AG10803 (cell line): ENCODE data around the gene KRT79.

ENCODE experiments used
- DNase-seq: peaks from one replicate; pipeline ENCODE4 v3.0.0; 2010; ENCODE audit warnings: low read depth
- H3K4me3 ChIP-seq: 2 replicates; pipeline ENCODE4 v1.5.1; 2011; ENCODE audit warnings: mild to moderate bottlenecking, low read length, control low read depth
- TF ChIP-seq, protein P1 (sequence below): conservative IDR thresholded peaks from 2 replicates; pipeline ENCODE4 v1.5.1; 2011; ENCODE audit warnings: mild to moderate bottlenecking, low read length, control low read depth, inconsistent platforms

The KRT79 gene

DNA sequence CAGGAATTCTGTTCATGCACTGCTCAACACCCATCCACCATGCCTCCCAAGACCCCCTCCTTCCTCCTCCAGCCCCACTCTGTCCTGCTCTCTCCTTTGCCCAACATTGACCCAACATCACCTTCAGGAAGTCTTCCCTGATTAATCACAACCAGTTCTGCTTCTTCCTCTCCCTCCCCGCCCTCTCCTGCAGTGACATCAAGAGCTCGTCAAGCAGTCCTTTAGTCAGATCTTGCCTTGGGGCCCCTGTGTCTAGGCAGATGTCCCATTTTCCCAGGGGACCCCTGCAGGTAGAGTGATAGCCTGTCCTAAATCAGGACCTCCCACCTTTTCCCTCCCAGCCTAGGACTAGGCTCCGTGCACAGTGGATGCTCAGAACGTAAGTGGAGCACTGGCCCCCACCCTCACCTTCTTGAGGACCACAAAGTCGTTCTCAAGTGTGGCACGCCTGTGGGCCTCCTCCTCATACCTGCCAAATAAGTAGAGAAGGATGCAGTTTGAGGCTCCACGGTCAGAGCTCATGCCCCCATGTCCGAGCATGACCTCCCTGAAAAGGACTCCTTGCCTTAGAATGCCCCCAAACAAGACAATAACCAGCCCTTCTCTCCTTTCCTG, 12.4 kb upstream of the KRT79 start:
- no peak overlapping the region for H3K4me3 ChIP-seq
- DNase-seq, result no peak
- TF ChIP-seq, protein P1, sequence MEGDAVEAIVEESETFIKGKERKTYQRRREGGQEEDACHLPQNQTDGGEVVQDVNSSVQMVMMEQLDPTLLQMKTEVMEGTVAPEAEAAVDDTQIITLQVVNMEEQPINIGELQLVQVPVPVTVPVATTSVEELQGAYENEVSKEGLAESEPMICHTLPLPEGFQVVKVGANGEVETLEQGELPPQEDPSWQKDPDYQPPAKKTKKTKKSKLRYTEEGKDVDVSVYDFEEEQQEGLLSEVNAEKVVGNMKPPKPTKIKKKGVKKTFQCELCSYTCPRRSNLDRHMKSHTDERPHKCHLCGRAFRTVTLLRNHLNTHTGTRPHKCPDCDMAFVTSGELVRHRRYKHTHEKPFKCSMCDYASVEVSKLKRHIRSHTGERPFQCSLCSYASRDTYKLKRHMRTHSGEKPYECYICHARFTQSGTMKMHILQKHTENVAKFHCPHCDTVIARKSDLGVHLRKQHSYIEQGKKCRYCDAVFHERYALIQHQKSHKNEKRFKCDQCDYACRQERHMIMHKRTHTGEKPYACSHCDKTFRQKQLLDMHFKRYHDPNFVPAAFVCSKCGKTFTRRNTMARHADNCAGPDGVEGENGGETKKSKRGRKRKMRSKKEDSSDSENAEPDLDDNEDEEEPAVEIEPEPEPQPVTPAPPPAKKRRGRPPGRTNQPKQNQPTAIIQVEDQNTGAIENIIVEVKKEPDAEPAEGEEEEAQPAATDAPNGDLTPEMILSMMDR, result no peak

DNA sequence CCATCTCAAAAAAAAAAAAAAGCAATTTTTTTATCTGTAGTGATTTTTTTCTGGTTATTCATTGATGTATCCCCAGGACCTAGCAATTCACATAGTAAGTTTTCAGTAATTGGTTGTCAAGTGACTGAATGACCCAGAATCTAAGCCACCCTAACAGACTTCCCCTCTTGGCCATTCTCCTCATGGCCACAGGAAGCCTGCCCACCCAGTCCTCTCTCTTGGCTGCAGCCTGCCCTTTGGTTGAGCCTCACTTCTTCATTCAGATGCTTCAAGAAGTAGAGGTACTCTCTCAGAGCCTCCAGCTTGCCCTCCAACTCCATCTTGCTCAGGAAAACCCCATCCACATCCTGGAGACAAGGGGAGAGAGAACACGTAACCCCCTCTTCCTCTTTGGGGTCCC, 11.8 kb upstream of the KRT79 start:
- TF ChIP-seq, protein P1, result no peak
- DNase-seq, result no peak
- H3K4me3 ChIP-seq, result no peak overlapping the region

DNA sequence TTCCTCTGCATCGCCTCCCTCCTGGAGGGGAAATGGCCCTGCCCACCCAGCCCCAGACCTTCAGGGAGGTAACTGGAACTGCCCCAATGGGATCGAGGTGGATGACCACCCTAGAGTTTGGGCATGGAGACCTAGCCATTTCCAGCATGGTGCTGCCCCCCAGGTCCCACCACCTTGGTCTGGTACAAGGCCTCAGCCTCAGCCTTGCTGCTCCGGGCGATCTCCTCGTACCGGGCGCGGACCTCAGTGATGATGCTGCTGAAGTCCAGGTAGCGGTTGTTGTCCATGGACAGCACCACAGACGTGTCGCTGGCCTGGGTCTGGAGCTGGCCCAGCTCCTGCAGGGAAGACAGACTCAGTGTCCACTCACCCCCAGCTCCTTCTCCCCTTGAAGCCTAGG, 10.3 kb upstream of the KRT79 start:
- no peak overlapping the region for H3K4me3 ChIP-seq
- TF ChIP-seq, protein P1, result no peak

DNA sequence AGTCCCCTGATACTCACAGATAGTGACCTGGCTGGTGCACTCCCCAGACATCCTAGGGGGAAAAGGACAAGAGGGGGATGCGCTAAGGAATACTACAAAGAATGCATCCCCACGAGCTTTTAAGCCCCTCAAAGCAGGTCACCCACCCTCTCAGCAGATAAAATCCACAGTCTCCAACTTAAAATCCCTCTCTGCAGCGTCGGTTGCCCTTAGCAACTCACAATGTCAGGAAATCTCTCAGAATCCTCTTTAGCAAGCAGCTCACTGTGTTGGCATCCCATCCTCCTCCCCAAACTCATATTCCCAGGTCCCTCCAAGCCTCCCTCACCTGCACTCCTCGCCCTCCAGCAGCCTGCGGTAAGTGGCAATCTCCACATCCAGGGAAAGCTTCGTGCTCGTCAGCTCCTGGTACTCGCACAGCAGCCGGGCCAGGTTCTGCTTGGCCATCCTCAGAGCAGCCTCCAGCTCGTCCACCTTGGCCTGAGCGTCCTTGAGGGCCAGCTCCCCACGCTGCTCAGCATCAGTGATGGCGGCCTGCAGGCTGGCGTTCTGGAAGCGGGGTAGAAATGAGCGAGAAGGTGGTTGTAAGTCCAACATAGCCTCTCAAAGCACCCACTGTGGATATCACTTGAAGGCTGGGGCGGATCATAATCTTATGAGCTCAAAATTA, 5.5 kb upstream of the KRT79 start:
- no peak overlapping the region for H3K4me3 ChIP-seq
- no peak for DNase-seq
- TF ChIP-seq, protein P1, result no peak

More for the DNA sequence above, 10.3 kb upstream of the KRT79 start:
- no peak for DNase-seq

DNA sequence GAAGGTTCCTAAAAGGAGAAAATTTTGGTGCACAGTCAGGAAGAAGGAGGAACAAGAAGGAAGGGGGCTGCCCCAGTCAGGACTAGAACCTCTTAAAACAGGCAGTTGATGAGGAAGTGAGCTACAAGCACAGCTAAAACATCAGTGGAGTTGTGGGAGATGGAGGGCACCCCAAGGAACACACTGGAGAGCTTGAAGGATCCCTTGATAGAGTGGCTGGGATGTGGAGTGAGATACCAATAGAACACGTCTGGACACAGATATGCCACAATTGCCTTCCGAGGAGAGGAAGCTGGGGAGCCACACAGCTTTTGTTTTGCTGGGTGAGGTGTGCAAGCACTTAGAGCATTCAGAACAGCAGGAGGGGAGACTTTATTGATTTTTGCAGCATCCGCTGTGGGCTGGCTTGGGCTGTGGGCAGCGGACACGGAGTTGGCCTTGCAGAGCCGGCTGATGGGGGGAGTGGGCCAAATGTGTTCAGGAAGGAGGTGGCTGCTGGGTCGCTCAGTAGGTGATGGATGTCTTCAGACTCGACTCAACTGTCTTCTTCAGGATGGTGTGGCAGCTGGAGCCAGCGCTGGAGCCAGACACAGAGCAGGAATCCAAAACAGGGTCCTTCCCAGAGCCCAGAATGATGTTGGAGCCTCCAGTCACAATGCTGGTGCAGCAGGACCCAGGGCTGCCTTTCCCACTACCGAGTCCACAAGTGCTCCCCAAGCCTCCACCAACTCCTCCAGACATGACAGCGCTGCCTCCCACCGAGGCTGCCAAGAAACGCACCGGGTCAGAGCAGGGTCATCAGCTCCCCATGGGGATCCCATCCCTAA, 4.7 kb upstream of the KRT79 start:
- no peak overlapping the region for H3K4me3 ChIP-seq
- TF ChIP-seq, protein P1, result no peak
- no peak for DNase-seq

DNA sequence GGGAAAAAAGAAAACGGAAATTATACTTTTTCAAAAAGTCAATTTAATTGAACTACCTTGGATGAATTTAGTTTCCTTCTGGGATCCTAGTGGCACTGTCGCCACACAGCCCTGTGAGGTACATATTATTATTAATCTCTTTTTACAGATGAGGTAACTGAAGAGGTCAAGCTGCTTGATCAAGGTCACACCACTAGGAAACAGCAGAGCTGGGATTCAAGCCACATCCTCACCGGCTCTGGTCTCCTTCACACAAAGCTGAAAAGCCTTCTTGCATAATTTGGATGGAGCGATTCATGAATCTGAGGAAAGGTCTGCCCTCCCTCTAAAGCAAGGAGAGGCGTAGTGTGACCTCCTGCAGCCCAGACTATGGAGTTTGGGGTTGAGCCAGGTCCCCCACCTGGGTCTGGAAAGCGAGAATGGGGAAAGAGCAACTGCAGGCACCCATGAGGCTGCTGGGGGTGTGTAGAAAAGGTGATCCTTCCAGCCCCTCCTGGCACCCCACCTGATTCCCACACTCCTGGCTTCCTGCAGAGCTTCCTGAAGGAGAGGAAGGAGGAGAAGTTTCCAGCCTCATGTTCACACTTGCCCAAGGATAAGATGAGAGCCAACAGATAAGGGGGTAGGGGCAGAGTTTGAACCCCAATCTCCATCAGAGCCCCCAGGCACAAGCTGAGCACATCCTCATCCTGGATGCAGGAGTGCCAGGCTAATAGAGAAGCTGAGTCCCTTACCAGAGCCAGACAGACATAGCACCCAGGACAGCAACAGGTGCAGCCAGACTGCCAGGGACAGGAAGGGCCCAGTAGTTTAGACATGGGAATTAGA, 3.9 kb upstream of the KRT79 start:
- TF ChIP-seq, protein P1, result no peak
- no peak for DNase-seq
- H3K4me3 ChIP-seq, result no peak overlapping the region
